ENCODE data around the gene SAYSD1. TPM values are rescaled to one million over a fixed set of nuclear protein-coding genes. Genes with fewer than 3 reads are reported as not detected.

Gene SAYSD1
- total RNA-seq, 1 experiment from 2014 or later: 9.4 TPM

GRCh38 chr6:39079197-39080125 is 35.5 kb downstream of the SAYSD1 start:
- H3K9ac ChIP-seq (ENCODE audit: extremely low read depth, insufficient read length, low read length): no peak overlapping the region
- no peak overlapping the region for H3K18ac ChIP-seq (ENCODE audit: insufficient read length, low read depth, low read length)
- WGBS (ENCODE audit: extremely low coverage, insufficient read length, low lambda C conversion rate): no CpG with 5 or more reads among the region's 8 CpGs
- Mint-ChIP-seq H3K27ac (peak overlapping the region in 1 of 3 experiments; percentile 22; a peak in 1 of 7 replicates), H3K4me1 (peaks cover 15 to 17% of the 10 kb centered on the region in 2 experiments; a peak in 3 of 4 replicates), H3K27me3 (ENCODE audit: low read depth) (peaks cover 19% of the 10 kb centered on the region), H3K36me3 (ENCODE audit: insufficient read depth in 1 of 3, low read depth in 3 of 3) (no peaks in the 10 kb centered on the region; a peak in 1 of 7 replicates), H3K4me3 (no peak overlapping the region), H3K9me3 (no peaks in the 10 kb centered on the region)
- no peak overlapping the region for H2AK5ac ChIP-seq (ENCODE audit: insufficient read length, low read length)
- no peak overlapping the region for H3K56ac ChIP-seq (ENCODE audit: insufficient read length, low read depth, low read length)
- H4K20me1 ChIP-seq (ENCODE audit: control insufficient read depth, insufficient read depth, insufficient read length): no peaks in the 10 kb centered on the region
- H2BK20ac ChIP-seq (ENCODE audit: low read depth, low read length, poor library complexity, severe bottlenecking): no peak overlapping the region
- H3K27me3 ChIP-seq (ENCODE audit: insufficient read depth, low read length): no peaks in the 10 kb centered on the region
- no peaks in the 10 kb centered on the region for H3K23me2 ChIP-seq (ENCODE audit: insufficient read length, low read depth, low read length, poor library complexity, severe bottlenecking)
- no peak overlapping the region for H2BK15ac ChIP-seq (ENCODE audit: low read depth, low read length)
- no peak overlapping the region for H4K91ac ChIP-seq (ENCODE audit: insufficient read length, low read depth, low read length)
- H3K27ac ChIP-seq (ENCODE audit: insufficient read length, low read depth, low read length): no peak overlapping the region
- H3K79me2 ChIP-seq (ENCODE audit: insufficient read depth, low read length): no peaks in the 10 kb centered on the region
- no peak overlapping the region for H3K14ac ChIP-seq (ENCODE audit: insufficient read depth, low read length)
- no peak overlapping the region for H4K5ac ChIP-seq (ENCODE audit: insufficient read length, low read depth, low read length)
- no peak overlapping the region for H3K23ac ChIP-seq (ENCODE audit: insufficient read length, low read depth, low read length)
- no peak overlapping the region for H2BK120ac ChIP-seq (ENCODE audit: low read depth, low read length, poor library complexity, severe bottlenecking)
- no peak overlapping the region for H3K4me2 ChIP-seq (ENCODE audit: insufficient read depth, insufficient read length, low read length)
- no peak overlapping the region for H2BK12ac ChIP-seq (ENCODE audit: insufficient read length, low read depth, low read length)
- H3K4me1 ChIP-seq (ENCODE audit: insufficient read depth, low read length): no peaks in the 10 kb centered on the region
- H3T11ph ChIP-seq (ENCODE audit: low read length): no peak overlapping the region
- H4K8ac ChIP-seq (replicated peaks; ENCODE audit: insufficient read length, low read depth, low read length): no peak overlapping the region
- peak; percentile 14 for DNase-seq
- no peak overlapping the region for H3K4ac ChIP-seq (ENCODE audit: low read depth, low read length)
- H2BK5ac ChIP-seq (ENCODE audit: insufficient read length, low read length): no peak overlapping the region
- H3K79me1 ChIP-seq (ENCODE audit: insufficient read depth, low read depth, low read length, poor library complexity, severe bottlenecking): no peaks in the 10 kb centered on the region
- no peak overlapping the region for H2AFZ ChIP-seq (ENCODE audit: low read length)
- no peak for TF ChIP-seq CTCF (conservative IDR thresholded peaks at IDR 0.05)
- H3K9me3 ChIP-seq (ENCODE audit: control insufficient read depth, low read depth, low read length): no peaks in the 10 kb centered on the region

Measured in H9 (cell line).